ENCODE results near the gene IFT57. TPM values are rescaled to one million over a fixed set of nuclear protein-coding genes. Genes with fewer than 3 reads are reported as not detected.

The IFT57 gene
- total RNA-seq, 1 donor from 2014 or later = 21.4 TPM

DNA sequence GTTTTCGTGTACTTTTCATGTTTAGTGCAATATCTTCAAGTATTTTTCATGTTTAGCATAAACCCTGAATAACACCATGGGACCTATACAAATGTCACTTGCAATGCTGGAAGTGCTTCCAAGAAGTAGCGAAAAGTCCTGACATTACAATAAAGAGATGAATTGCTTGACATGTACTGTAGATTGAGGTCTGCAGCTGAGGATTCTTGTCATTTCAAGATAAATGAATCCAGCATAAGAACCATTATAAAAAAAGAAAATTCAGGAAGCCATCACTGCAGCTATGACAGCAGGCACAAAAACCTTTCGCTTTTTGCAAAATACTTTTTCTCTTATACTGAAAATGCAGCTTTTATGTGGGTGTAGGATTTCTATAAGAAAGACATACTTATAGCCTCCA is 37.4 kb downstream of the IFT57 start:
- H3K27ac Mint-ChIP-seq (ENCODE audit: unreplicated experiment) = no peak overlapping the region
- peaks cover 2% of the 10 kb centered on the region for H3K36me3 Mint-ChIP-seq (ENCODE audit: unreplicated experiment)
- no peaks in the 10 kb centered on the region for H3K27me3 Mint-ChIP-seq (ENCODE audit: unreplicated experiment)
- no peak for DNase-seq
- no peaks in the 10 kb centered on the region for H3K9me3 Mint-ChIP-seq (ENCODE audit: unreplicated experiment)
- TF ChIP-seq, protein P1, sequence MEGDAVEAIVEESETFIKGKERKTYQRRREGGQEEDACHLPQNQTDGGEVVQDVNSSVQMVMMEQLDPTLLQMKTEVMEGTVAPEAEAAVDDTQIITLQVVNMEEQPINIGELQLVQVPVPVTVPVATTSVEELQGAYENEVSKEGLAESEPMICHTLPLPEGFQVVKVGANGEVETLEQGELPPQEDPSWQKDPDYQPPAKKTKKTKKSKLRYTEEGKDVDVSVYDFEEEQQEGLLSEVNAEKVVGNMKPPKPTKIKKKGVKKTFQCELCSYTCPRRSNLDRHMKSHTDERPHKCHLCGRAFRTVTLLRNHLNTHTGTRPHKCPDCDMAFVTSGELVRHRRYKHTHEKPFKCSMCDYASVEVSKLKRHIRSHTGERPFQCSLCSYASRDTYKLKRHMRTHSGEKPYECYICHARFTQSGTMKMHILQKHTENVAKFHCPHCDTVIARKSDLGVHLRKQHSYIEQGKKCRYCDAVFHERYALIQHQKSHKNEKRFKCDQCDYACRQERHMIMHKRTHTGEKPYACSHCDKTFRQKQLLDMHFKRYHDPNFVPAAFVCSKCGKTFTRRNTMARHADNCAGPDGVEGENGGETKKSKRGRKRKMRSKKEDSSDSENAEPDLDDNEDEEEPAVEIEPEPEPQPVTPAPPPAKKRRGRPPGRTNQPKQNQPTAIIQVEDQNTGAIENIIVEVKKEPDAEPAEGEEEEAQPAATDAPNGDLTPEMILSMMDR (IDR thresholded peaks at IDR 0.05; ENCODE audit: partially characterized antibody, unreplicated experiment) = no peak
- H3K4me3 Mint-ChIP-seq (ENCODE audit: unreplicated experiment) = no peak overlapping the region
- H3K4me1 Mint-ChIP-seq (ENCODE audit: low read depth, unreplicated experiment) = peaks cover 3% of the 10 kb centered on the region

DNA sequence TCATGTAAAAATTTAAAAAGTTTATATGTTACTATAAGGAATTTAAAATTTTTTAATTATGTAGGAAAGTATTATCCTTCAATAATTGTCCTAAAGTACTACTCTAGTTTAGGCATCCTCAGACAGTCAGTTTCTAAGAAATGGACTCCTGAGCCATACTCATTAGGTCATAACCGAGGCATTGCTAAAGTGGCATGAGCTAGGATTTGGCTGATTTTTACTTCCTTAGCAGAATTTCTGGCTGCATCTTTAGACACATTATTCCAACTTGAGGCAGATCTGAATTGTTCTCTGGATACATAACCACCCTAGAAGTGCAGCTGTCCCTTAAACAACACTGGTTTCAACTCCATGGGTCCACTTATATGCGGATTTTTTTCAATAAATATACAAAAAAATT is 38.3 kb downstream of the IFT57 start:
- no peaks in the 10 kb centered on the region for H3K9me3 Mint-ChIP-seq (ENCODE audit: unreplicated experiment)
- TF ChIP-seq, protein P1 (IDR thresholded peaks at IDR 0.05; ENCODE audit: partially characterized antibody, unreplicated experiment) = no peak
- H3K36me3 Mint-ChIP-seq (ENCODE audit: unreplicated experiment) = no peaks in the 10 kb centered on the region
- H3K4me3 Mint-ChIP-seq (ENCODE audit: unreplicated experiment) = no peak overlapping the region
- H3K4me1 Mint-ChIP-seq (ENCODE audit: low read depth, unreplicated experiment) = peaks cover 3% of the 10 kb centered on the region
- no peak for DNase-seq
- H3K27ac Mint-ChIP-seq (ENCODE audit: unreplicated experiment) = no peak overlapping the region
- no peaks in the 10 kb centered on the region for H3K27me3 Mint-ChIP-seq (ENCODE audit: unreplicated experiment)

DNA sequence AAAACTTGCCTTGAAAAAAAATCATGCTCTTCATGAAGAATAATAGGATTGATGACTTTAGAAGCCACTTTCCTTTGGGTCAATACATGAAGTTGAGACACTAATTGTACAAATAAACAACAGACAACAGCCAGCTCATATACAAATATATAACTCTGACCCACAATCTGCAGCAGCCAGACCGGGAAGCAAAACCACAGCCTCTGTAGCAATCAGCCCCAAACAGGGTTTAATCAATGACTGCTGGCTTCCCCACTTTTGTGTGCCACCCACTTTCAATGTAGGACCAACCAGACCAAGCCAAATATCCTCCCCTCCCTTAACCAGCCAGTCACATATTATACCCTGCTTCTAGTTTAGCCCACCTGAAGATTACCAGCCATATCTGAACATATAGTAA is 39.0 kb downstream of the IFT57 start:
- Mint-ChIP-seq H3K27ac (ENCODE audit: unreplicated experiment) (no peak overlapping the region), H3K27me3 (ENCODE audit: unreplicated experiment) (no peaks in the 10 kb centered on the region), H3K4me3 (ENCODE audit: unreplicated experiment) (no peak overlapping the region), H3K9me3 (ENCODE audit: unreplicated experiment) (no peaks in the 10 kb centered on the region), H3K4me1 (ENCODE audit: low read depth, unreplicated experiment) (peaks cover 6% of the 10 kb centered on the region), H3K36me3 (ENCODE audit: unreplicated experiment) (no peaks in the 10 kb centered on the region)
- TF ChIP-seq, protein P1 (IDR thresholded peaks at IDR 0.05; ENCODE audit: partially characterized antibody, unreplicated experiment) = no peak
- no peak for DNase-seq

- H3K27me3 Mint-ChIP-seq (ENCODE audit: unreplicated experiment) = no peaks in the 10 kb centered on the region
- TF ChIP-seq, protein P1 (IDR thresholded peaks at IDR 0.05; ENCODE audit: partially characterized antibody, unreplicated experiment) = no peak
- no peak for DNase-seq
- peaks cover 6% of the 10 kb centered on the region for H3K4me1 Mint-ChIP-seq (ENCODE audit: low read depth, unreplicated experiment)
- no peak overlapping the region for H3K4me3 Mint-ChIP-seq (ENCODE audit: unreplicated experiment)
- no peaks in the 10 kb centered on the region for H3K36me3 Mint-ChIP-seq (ENCODE audit: unreplicated experiment)
- H3K9me3 Mint-ChIP-seq (ENCODE audit: unreplicated experiment) = no peaks in the 10 kb centered on the region
- H3K27ac Mint-ChIP-seq (ENCODE audit: unreplicated experiment) = no peak overlapping the region
Measured at GRCh38 chr3:108182339-108182738, 39.9 kb downstream of the IFT57 start.

- H3K9me3 Mint-ChIP-seq (ENCODE audit: unreplicated experiment) = no peaks in the 10 kb centered on the region
- no peak overlapping the region for H3K4me3 Mint-ChIP-seq (ENCODE audit: unreplicated experiment)
- peaks cover 8% of the 10 kb centered on the region for H3K4me1 Mint-ChIP-seq (ENCODE audit: low read depth, unreplicated experiment)
- no peaks in the 10 kb centered on the region for H3K27me3 Mint-ChIP-seq (ENCODE audit: unreplicated experiment)
- TF ChIP-seq, protein P1 (IDR thresholded peaks at IDR 0.05; ENCODE audit: partially characterized antibody, unreplicated experiment) = no peak
- no peaks in the 10 kb centered on the region for H3K36me3 Mint-ChIP-seq (ENCODE audit: unreplicated experiment)
- no peak overlapping the region for H3K27ac Mint-ChIP-seq (ENCODE audit: unreplicated experiment)
- no peak for DNase-seq
Measured at GRCh38 chr3:108181172-108181571, 41.1 kb downstream of the IFT57 start.

Measured in glutamatergic neuron (in vitro differentiated cells).